Neural crest cell (in vitro differentiated cells): ENCODE data around the gene PCNX2. TPM values are rescaled to one million over a fixed set of nuclear protein-coding genes. Genes with fewer than 3 reads are reported as not detected.

Source experiments
- DNase-seq: peaks from one replicate; pipeline ENCODE4 v3.0.0; 2021; ENCODE audit warnings: low read depth, mixed read lengths, low spot score
- H3K27ac Mint-ChIP-seq: one replicate; pipeline ENCODE4 v1.8.0; 2021; ENCODE audit warnings: mild to moderate bottlenecking, mixed read lengths; ENCODE audit not compliant: unreplicated experiment
- H3K27me3 Mint-ChIP-seq: 2 replicates; pipeline ENCODE4 v1.8.0; 2021; ENCODE audit warnings: low read depth, mild to moderate bottlenecking, mixed read lengths
- H3K36me3 Mint-ChIP-seq: 2 replicates; pipeline ENCODE4 v1.8.0; 2021; ENCODE audit warnings: low read depth, mild to moderate bottlenecking, mixed read lengths
- H3K4me1 Mint-ChIP-seq: 2 replicates; pipeline ENCODE4 v1.8.0; 2021; ENCODE audit warnings: mixed read lengths
- H3K4me3 Mint-ChIP-seq: one replicate; pipeline ENCODE4 v1.8.0; 2021; ENCODE audit warnings: mild to moderate bottlenecking, mixed read lengths
- H3K9me3 Mint-ChIP-seq: 2 replicates; pipeline ENCODE4 v1.8.0; 2021; ENCODE audit warnings: mixed read lengths
- total RNA-seq: library from RNA; stranded (reverse); gene quantifications from 2 replicates; pipeline ENCODE4 v1.2.1, GENCODE V29; 2021
- TF ChIP-seq, protein P1 (sequence below): fragments of 200-600 bp; sonication (generic); conservative IDR thresholded peaks from 2 replicates; pipeline ENCODE4 v1.5.0; 2021; ENCODE audit warnings: antibody characterized with exemption, mild to moderate bottlenecking

The PCNX2 gene
- total RNA-seq, 1 donor from 2014 or later: 13.6 TPM

DNA sequence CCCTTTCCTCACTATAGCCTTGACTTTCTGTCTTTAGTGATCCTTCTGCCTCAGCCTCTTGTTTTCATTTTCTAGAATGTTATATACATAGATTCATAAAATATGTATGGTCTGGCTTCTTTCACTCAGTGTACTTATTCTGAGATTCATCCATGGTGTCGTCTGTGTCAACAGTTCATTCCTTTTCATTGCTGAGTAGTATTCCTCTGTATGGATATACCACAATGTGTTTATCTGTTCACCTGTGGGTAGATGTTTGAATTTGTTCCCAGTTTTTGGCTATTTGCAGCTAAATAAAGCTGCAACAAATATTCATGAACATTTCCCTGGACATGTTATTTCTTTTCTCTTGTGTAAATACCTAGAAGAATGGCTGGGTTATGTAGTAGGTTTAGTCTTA is 131.8 kb downstream of the PCNX2 start:
- no peak for DNase-seq
- H3K4me1 Mint-ChIP-seq: no peaks in the 10 kb centered on the region
- peaks cover 6% of the 10 kb centered on the region for H3K9me3 Mint-ChIP-seq
- TF ChIP-seq, protein P1, sequence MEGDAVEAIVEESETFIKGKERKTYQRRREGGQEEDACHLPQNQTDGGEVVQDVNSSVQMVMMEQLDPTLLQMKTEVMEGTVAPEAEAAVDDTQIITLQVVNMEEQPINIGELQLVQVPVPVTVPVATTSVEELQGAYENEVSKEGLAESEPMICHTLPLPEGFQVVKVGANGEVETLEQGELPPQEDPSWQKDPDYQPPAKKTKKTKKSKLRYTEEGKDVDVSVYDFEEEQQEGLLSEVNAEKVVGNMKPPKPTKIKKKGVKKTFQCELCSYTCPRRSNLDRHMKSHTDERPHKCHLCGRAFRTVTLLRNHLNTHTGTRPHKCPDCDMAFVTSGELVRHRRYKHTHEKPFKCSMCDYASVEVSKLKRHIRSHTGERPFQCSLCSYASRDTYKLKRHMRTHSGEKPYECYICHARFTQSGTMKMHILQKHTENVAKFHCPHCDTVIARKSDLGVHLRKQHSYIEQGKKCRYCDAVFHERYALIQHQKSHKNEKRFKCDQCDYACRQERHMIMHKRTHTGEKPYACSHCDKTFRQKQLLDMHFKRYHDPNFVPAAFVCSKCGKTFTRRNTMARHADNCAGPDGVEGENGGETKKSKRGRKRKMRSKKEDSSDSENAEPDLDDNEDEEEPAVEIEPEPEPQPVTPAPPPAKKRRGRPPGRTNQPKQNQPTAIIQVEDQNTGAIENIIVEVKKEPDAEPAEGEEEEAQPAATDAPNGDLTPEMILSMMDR: no peak
- peaks cover 19% of the 10 kb centered on the region for H3K36me3 Mint-ChIP-seq
- H3K27ac Mint-ChIP-seq: no peak overlapping the region
- H3K27me3 Mint-ChIP-seq: no peaks in the 10 kb centered on the region
- no peak overlapping the region for H3K4me3 Mint-ChIP-seq

DNA sequence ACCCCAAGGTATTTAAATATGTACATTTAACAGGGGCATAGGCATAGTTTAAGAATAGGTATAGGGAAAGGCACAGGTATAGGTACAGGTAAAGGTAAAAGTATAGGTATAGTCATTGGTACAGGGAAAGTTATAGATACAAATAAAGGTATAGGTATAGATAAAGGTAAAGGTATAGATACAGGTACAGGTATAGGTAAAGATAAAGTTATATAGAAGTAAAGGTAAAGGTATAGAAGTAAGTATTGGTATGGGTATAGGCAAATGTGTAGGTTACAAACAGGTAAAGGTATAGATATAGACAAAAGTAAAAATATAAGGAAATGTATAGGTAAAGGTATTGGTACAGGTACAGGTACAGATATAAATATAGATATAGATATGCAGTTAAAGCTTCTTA is 137.2 kb downstream of the PCNX2 start:
- H3K9me3 Mint-ChIP-seq: no peaks in the 10 kb centered on the region
- TF ChIP-seq, protein P1: no peak
- H3K27ac Mint-ChIP-seq: no peak overlapping the region
- no peaks in the 10 kb centered on the region for H3K27me3 Mint-ChIP-seq
- no peak overlapping the region for H3K4me3 Mint-ChIP-seq
- DNase-seq: no peak
- peaks cover 8% of the 10 kb centered on the region for H3K36me3 Mint-ChIP-seq
- H3K4me1 Mint-ChIP-seq: peaks cover 13% of the 10 kb centered on the region

DNA sequence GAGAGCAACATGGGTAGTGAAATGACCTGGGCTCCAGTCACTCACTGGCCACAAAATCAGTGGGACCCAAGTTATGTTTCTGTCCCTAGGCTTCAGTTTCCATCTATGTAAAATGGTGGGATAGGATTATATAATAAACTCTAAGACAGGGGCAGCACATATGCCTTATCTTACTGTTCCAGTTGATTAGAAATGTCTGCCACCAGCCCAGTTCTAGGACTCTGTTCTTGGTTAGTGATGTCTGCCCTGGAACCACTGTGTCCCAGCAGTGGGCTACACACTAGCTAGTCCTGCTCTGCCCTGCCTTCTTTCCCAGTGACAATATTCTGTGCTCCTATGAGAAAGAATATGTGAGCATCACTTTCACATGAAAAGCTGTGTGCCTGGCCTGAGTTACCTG is 138.3 kb downstream of the PCNX2 start:
- H3K36me3 Mint-ChIP-seq: peaks cover 7% of the 10 kb centered on the region
- DNase-seq: no peak
- H3K4me1 Mint-ChIP-seq: peaks cover 13% of the 10 kb centered on the region
- H3K9me3 Mint-ChIP-seq: no peaks in the 10 kb centered on the region
- TF ChIP-seq, protein P1: no peak
- H3K27me3 Mint-ChIP-seq: no peaks in the 10 kb centered on the region
- H3K4me3 Mint-ChIP-seq: no peak overlapping the region
- no peak overlapping the region for H3K27ac Mint-ChIP-seq

DNA sequence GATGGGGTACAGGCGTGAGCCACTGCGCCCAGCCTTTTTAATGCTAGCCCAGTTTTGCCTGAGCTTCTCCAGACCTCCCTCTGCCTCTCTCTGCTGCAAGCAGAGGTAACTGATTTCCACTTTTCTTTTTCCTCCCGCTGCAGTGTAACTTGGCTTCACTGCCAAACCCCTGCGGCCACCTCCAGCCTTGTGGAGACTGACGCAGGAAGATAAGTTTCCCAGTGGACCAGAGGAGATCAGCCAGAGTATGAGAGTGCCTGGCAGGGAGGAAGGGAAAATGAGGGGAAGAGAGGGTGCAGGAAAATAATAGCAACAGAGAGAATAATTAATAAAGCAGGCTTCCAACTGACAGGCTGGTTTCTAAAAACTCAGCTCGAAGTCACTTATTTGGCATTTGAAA is 143.7 kb downstream of the PCNX2 start:
- H3K4me3 Mint-ChIP-seq: no peak overlapping the region
- peaks cover 7% of the 10 kb centered on the region for H3K36me3 Mint-ChIP-seq
- no peaks in the 10 kb centered on the region for H3K4me1 Mint-ChIP-seq
- TF ChIP-seq, protein P1: no peak
- DNase-seq: no peak
- H3K9me3 Mint-ChIP-seq: no peaks in the 10 kb centered on the region
- H3K27ac Mint-ChIP-seq: no peak overlapping the region
- no peaks in the 10 kb centered on the region for H3K27me3 Mint-ChIP-seq

DNA sequence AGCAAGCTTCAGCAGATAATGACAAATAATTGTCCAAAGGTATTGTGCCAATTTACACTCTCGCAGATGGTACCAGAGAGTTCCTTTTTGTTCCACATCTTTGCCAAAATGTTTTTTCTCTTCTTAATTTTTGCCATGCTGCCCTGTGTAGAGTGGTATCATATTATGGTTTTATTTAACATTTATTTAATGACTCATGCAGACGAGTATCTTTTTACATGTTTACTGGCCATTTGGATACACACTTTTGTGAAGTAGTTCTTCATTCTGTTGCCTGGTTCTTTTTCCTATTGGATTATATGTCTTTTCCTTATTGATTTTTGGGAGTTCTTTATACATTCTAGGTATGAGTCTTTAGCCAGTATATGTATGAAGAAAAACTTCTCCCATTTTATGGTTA is 151.1 kb downstream of the PCNX2 start:
- TF ChIP-seq, protein P1: no peak
- no peak overlapping the region for H3K27ac Mint-ChIP-seq
- H3K4me3 Mint-ChIP-seq: no peak overlapping the region
- no peaks in the 10 kb centered on the region for H3K4me1 Mint-ChIP-seq
- no peaks in the 10 kb centered on the region for H3K9me3 Mint-ChIP-seq
- H3K36me3 Mint-ChIP-seq: no peaks in the 10 kb centered on the region
- no peaks in the 10 kb centered on the region for H3K27me3 Mint-ChIP-seq
- no peak for DNase-seq

DNA sequence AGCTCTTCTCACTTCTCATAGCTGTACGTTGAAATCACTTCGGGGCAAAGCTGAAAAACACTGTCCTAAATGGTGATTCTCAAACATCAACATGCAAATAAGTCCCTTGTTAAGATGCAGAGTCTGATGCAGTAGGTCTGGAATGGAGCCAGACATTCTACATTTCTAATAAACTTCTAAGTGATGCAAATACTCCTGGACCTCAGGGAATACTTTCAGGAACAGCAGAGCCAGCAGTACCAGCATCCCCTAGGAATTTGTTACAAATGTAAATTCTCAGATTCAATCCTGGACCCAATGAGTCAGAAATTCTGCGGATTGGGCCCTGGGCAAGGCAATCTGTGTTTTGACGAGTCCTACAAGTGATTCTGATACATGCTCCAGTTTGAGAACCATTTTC is 152.3 kb downstream of the PCNX2 start:
- TF ChIP-seq, protein P1: no peak
- no peak for DNase-seq
- H3K36me3 Mint-ChIP-seq: no peaks in the 10 kb centered on the region
- H3K27ac Mint-ChIP-seq: no peak overlapping the region
- H3K4me3 Mint-ChIP-seq: no peak overlapping the region
- H3K4me1 Mint-ChIP-seq: no peaks in the 10 kb centered on the region
- no peaks in the 10 kb centered on the region for H3K27me3 Mint-ChIP-seq
- H3K9me3 Mint-ChIP-seq: no peaks in the 10 kb centered on the region
